Sigmoid colon (tissue), 4 donors: Measurements from ENCODE around the gene RAB5A.

ENCODE experiments used
- POLR2A ChIP-seq, 2 donors: fragments of 450-650 bp; IDR thresholded peaks; one replicate each; pipeline ENCODE4 v1.6.1; 2016; ENCODE audit warnings: antibody characterized with exemption in 2 of 2, mild to moderate bottlenecking in 2 of 2, moderate library complexity in 2 of 2
- POLR2AphosphoS5 ChIP-seq, 4 donors: sonication (generic); formaldehyde crosslinking; IDR thresholded peaks; one replicate each; pipeline ENCODE4 v1.6.1; 2017; ENCODE audit warnings: antibody characterized with exemption in 4 of 4
- TF ChIP-seq, protein P1 (sequence below), 4 experiments: fragments of 450-650 bp in 3 of 4; fragments of 200-600 bp in 1 of 4; IDR thresholded peaks; one replicate each; pipeline ENCODE4 v1.5.1; 2016 to 2019; ENCODE audit warnings: antibody characterized with exemption in 4 of 4, mild to moderate bottlenecking in 3 of 4, moderate library complexity in 2 of 4

- TF ChIP-seq POLR2A (IDR thresholded peaks at IDR 0.05): no peak
- TF ChIP-seq, protein P1, sequence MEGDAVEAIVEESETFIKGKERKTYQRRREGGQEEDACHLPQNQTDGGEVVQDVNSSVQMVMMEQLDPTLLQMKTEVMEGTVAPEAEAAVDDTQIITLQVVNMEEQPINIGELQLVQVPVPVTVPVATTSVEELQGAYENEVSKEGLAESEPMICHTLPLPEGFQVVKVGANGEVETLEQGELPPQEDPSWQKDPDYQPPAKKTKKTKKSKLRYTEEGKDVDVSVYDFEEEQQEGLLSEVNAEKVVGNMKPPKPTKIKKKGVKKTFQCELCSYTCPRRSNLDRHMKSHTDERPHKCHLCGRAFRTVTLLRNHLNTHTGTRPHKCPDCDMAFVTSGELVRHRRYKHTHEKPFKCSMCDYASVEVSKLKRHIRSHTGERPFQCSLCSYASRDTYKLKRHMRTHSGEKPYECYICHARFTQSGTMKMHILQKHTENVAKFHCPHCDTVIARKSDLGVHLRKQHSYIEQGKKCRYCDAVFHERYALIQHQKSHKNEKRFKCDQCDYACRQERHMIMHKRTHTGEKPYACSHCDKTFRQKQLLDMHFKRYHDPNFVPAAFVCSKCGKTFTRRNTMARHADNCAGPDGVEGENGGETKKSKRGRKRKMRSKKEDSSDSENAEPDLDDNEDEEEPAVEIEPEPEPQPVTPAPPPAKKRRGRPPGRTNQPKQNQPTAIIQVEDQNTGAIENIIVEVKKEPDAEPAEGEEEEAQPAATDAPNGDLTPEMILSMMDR (IDR thresholded peaks at IDR 0.05): no peak
- no peak for TF ChIP-seq POLR2AphosphoS5 (IDR thresholded peaks at IDR 0.05)
These were observed 3.4 kb downstream of the RAB5A start for GRCh38 chr3:19950316-19950715.
